A673 (cell line): Measurements from ENCODE around the gene KIFAP3. TPM values are rescaled to one million over a fixed set of nuclear protein-coding genes. Genes with fewer than 3 reads are reported as not detected.

Experiments used
- BruUV-seq: library from RNA; stranded (reverse); fragments of 400-500 nt; replicated peaks from 2 replicates; lab custom pipeline; 2021; lab: Mats Ljungman, UMichigan
- CTCF ChIA-PET: fragments of 300-600 bp; sonication (Branson Sonifier 250); formaldehyde crosslinking; loops from one replicate; lab custom pipeline; 2022; ENCODE audit warnings: antibody characterized with exemption; lab: Charles Lee
- POLR2A ChIA-PET: fragments of 300-600 bp; sonication (Branson Sonifier 250); formaldehyde crosslinking; loops from one replicate; lab custom pipeline; 2022; ENCODE audit warnings: antibody characterized with exemption; ENCODE audit not compliant: low non-redundant PET; lab: Charles Lee
- DNase-seq: peaks from one replicate; pipeline ENCODE4 v3.0.0-alpha.2; 2015; ENCODE audit warnings: low spot score
- H3K27ac ChIP-seq: fragments of 200-600 bp; sonication (generic); 2 replicates; pipeline ENCODE4 v1.5.1; 2016; ENCODE audit warnings: mixed run types, low read depth, mild to moderate bottlenecking, mixed read lengths, antibody characterized with exemption, low read length; ENCODE audit not compliant: poor library complexity, severe bottlenecking
- H3K27me3 ChIP-seq: fragments of 200-600 bp; sonication (generic); replicated peaks from 2 replicates; pipeline ENCODE4 v1.6.1; 2017; ENCODE audit warnings: mixed run types, low read depth, mild to moderate bottlenecking, mixed read lengths, antibody characterized with exemption, low read length; ENCODE audit not compliant: insufficient read depth, poor library complexity
- H3K36me3 ChIP-seq: fragments of 200-600 bp; sonication (generic); 2 replicates; pipeline ENCODE4 v1.6.1; 2016; ENCODE audit warnings: mixed run types, mild to moderate bottlenecking, mixed read lengths, antibody characterized with exemption, low read length; ENCODE audit not compliant: insufficient read depth, poor library complexity, severe bottlenecking
- H3K4me1 ChIP-seq: fragments of 200-600 bp; sonication (generic); 2 replicates; pipeline ENCODE4 v1.6.1; 2017; ENCODE audit warnings: mixed run types, mild to moderate bottlenecking, mixed read lengths, antibody characterized with exemption, low read length; ENCODE audit not compliant: insufficient read depth, poor library complexity, severe bottlenecking
- H3K4me3 ChIP-seq: fragments of 200-600 bp; sonication (generic); 2 replicates; pipeline ENCODE4 v1.5.1; 2016; ENCODE audit warnings: low read depth, mixed run types, mild to moderate bottlenecking, mixed read lengths, low read length; ENCODE audit not compliant: poor library complexity, severe bottlenecking
- H3K9me3 ChIP-seq: fragments of 200-600 bp; sonication (generic); 2 replicates; pipeline ENCODE4 v1.6.1; 2016; ENCODE audit warnings: mixed run types, low read depth, mild to moderate bottlenecking, mixed read lengths, antibody characterized with exemption, low read length; ENCODE audit not compliant: poor library complexity, severe bottlenecking
- EZH2 ChIP-seq: fragments of 200-600 bp; sonication (generic); IDR thresholded peaks from 2 replicates; pipeline ENCODE4 v1.6.1; 2017; ENCODE audit warnings: borderline replicate concordance, low read depth, mild to moderate bottlenecking, mixed read lengths, antibody characterized with exemption, low read length; ENCODE audit not compliant: poor library complexity, severe bottlenecking
- intact Hi-C: fragments of 100-400 bp; cut with micrococcal nuclease; formaldehyde crosslinking; loops from one replicate; pipeline ENCODE4 v1.10.0; 2022; ENCODE audit not compliant: unreplicated experiment
- total RNA-seq: library from RNA; stranded (reverse); gene quantifications from 2 replicates; pipeline ENCODE4 v1.2.3, GENCODE V29; 2021
- TF ChIP-seq, protein P1 (sequence below): fragments of 300-800, 200-600 bp; sonication (generic); conservative IDR thresholded peaks from 2 replicates; pipeline ENCODE4 v1.5.1; 2017; ENCODE audit warnings: low read depth, mild to moderate bottlenecking, antibody characterized with exemption, low read length, moderate library complexity, mixed read lengths

The KIFAP3 gene
- total RNA-seq, 1 experiment from 2014 or later: 12.7 TPM

DNA sequence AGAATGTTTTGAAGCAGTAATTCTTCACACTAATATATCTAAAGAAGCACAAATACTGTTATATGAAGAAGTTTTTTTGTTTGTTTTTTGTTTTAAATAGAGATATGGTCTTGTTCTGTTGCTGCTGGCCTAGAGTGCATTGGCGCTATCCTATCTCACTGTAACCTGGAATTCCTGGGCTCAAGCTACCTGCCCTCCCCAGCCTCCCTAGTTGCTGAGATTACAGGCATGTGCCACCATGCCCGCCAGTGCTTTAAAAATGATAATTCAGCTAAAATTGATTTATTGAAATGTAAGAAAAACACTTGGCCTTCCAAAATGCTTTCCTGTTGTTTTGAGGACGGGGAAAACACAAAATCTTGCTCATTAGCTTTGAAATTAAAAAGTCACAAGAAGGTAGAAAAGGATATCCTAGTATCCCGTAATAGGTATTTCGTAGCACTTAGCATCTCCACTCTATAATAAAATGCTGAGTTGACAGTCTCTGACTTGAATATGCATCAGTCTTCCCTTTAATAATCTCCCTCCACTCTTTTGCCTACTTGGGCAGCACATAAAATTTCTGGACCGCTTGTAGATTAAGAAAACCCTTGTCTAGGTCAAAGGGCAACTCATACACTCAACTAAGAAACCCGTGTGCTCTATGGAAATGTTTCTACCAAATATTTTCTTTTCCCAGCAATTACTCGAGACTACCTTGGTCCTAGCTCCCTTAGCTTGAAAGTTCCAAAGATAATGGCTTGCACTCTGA is 182.1 kb downstream of the KIFAP3 start:
- TSS peak; percentile 50 for BruUV-seq
- CTCF ChIA-PET: no interaction called here

DNA sequence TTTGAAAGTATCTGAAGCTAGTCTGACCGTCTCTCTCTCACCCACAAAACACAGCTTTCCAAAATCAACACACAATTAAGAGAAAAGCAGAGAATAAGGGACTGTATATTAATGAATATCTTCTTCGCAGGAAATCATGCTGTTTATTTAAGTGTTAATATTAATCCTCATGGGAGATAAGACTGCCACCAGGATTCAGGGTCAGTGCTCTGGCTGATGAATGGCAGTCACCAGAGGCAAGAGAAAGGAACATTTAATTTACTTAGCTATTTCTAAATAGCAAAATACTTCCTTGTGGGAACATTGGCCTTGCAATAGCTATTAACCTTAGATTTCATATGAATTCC is 183.0 kb downstream of the KIFAP3 start:
- H3K4me1 ChIP-seq: peaks cover 23% of the 10 kb centered on the region
- no TSS peak for BruUV-seq
- ChIA-PET POLR2A (no interaction called here), CTCF (no interaction called here)
- intact Hi-C loops: no loop called here
- DNase-seq: peak; percentile 28
- no peaks in the 10 kb centered on the region for H3K27me3 ChIP-seq
- no peak overlapping the region for H3K4me3 ChIP-seq
- no peaks in the 10 kb centered on the region for H3K9me3 ChIP-seq
- TF ChIP-seq EZH2: no peak
- TF ChIP-seq, protein P1, sequence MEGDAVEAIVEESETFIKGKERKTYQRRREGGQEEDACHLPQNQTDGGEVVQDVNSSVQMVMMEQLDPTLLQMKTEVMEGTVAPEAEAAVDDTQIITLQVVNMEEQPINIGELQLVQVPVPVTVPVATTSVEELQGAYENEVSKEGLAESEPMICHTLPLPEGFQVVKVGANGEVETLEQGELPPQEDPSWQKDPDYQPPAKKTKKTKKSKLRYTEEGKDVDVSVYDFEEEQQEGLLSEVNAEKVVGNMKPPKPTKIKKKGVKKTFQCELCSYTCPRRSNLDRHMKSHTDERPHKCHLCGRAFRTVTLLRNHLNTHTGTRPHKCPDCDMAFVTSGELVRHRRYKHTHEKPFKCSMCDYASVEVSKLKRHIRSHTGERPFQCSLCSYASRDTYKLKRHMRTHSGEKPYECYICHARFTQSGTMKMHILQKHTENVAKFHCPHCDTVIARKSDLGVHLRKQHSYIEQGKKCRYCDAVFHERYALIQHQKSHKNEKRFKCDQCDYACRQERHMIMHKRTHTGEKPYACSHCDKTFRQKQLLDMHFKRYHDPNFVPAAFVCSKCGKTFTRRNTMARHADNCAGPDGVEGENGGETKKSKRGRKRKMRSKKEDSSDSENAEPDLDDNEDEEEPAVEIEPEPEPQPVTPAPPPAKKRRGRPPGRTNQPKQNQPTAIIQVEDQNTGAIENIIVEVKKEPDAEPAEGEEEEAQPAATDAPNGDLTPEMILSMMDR: no peak
- no peaks in the 10 kb centered on the region for H3K36me3 ChIP-seq
- no peak overlapping the region for H3K27ac ChIP-seq

More for the DNA sequence above, 182.1 kb downstream of the KIFAP3 start:
- peak overlapping the region; percentile 95 for H3K4me3 ChIP-seq
- TF ChIP-seq EZH2: no peak
- TF ChIP-seq, protein P1: no peak
- intact Hi-C loops: no loop called here
- DNase-seq: no peak
- no peaks in the 10 kb centered on the region for H3K36me3 ChIP-seq
- H3K9me3 ChIP-seq: no peaks in the 10 kb centered on the region
- peaks cover 23% of the 10 kb centered on the region for H3K4me1 ChIP-seq
- POLR2A ChIA-PET: no interaction called here
- peaks cover 3% of the 10 kb centered on the region for H3K27me3 ChIP-seq
- peak overlapping the region; percentile 99 for H3K27ac ChIP-seq

DNA sequence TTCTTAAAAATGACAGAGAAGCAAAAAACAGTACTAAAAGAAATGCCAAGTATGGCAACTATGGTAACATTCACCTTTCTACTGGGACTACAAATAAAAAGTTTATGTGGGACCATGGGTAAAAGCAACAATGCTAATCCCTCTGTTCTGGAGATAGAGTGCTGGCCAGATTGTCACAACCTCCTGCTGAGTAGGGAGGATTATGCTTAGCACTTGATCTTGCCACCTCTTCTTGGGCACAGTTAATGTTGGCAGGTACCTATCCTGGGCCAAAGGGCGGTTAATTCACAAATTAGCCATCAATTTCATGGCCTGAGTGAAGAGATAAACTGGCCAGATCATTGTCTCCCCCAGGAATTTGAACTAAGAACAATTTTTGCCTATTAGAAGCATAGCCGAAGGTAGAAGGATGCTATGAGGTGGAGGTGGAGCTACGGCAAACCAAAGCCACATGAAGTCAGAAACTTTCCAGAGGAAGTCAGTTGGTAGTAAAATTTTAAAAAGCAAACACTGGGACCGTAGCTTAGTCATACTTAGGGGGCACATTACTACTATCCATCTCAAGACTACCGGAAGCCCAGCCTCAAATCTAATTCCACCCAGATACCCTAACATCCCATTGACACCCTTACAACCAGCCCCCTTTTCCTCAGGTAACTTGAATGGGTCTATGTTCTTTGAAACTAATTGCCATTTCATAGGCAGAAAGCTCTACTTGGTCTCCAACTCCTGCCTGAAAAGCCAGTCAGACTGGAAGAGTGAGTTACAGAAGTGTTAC is 183.5 kb downstream of the KIFAP3 start:
- no peak overlapping the region for H3K4me3 ChIP-seq
- POLR2A ChIA-PET: no interaction called here
- no peaks in the 10 kb centered on the region for H3K9me3 ChIP-seq
- TF ChIP-seq, protein P1: no peak
- no peak for TF ChIP-seq EZH2
- no TSS peak for BruUV-seq
- CTCF ChIA-PET: no interaction called here
- intact Hi-C loops: no loop called here
- no peak overlapping the region for H3K27ac ChIP-seq
- H3K27me3 ChIP-seq: no peaks in the 10 kb centered on the region
- H3K36me3 ChIP-seq: no peaks in the 10 kb centered on the region
- peaks cover 23% of the 10 kb centered on the region for H3K4me1 ChIP-seq
- DNase-seq: no peak
